Pancreas (tissue), 10 donors: ENCODE results near the gene BPI. TPM values are rescaled to one million over a fixed set of nuclear protein-coding genes. Genes with fewer than 3 reads are reported as not detected.

Experiments
- ATAC-seq, 4 donors: fragments of 200-7000 bp; cut with Tn5 transposase; one replicate each; pipeline versions ENCODE4 v1.8.0 to v1.9.1; 2020; ENCODE audit warnings: mild to moderate bottlenecking in 4 of 4, moderate library complexity in 4 of 4
- DNase-seq, 6 donors: peaks; one replicate each; pipeline ENCODE4 v3.0.0-alpha.2; 2020
- FAIRE-seq: peaks from 2 replicates; lab custom pipeline; 2012; peaks lifted over from hg19 to GRCh38; lab: Jason Lieb, UNC
- H3K27ac ChIP-seq, 4 donors: fragments of 200-600 bp; sonication (generic); 1 replicate in 3 of 4; 2 replicates in 1 of 4; pipeline versions ENCODE4 v1.5.0 to v1.8.0; 2020
- H3K27me3 ChIP-seq, 4 donors: fragments of 200-600 bp; one replicate each; pipeline ENCODE4 v1.8.0; 2021
- H3K36me3 ChIP-seq, 3 donors: fragments of 200-600 bp; sonication (generic) in 1 of 3; one replicate each; pipeline versions ENCODE4 v1.5.0 to v1.8.0; 2020 to 2021
- H3K4me1 ChIP-seq, 3 donors: fragments of 200-600 bp; one replicate each; pipeline ENCODE4 v1.8.0; 2021
- H3K4me3 ChIP-seq, 4 donors: fragments of 200-600 bp; sonication (generic) in 2 of 4; one replicate each; pipeline versions ENCODE4 v1.5.0 to v1.8.0; 2020 to 2021
- H3K9me3 ChIP-seq, 4 donors: fragments of 200-600 bp; one replicate each; pipeline ENCODE4 v1.8.0; 2021
- WGBS, 2 donors: extraction: QIAGEN DNeasy Blood & Tissue Kit; methylation state at CpG; one replicate each; pipeline ENCODE4 v1.1.7; 2013; 5-methylcytosine and 5-hydroxymethylcytosine counted together
- intact Hi-C, 3 donors: fragments of 100-400 bp; cut with DNase I; formaldehyde crosslinking; loops; one replicate each; pipeline versions ENCODE4 v1.11.1 to v1.14.2; 2022
- polyA plus RNA-seq, 2 donors: library from polyadenylated mRNA; stranded (reverse); fragments of 200-250 nt; gene quantifications; one replicate each; pipeline ENCODE4 v1.2.3, GENCODE V29; 2013
- total RNA-seq, 6 donors: library from RNA; stranded (reverse); fragmentation: NEBNext Ultra II Directional in 4 of 6; extraction: Animal tissue kit (Norgen Biotek cat#: 25700) in 4 of 6; gene quantifications; one replicate each; pipeline versions ENCODE4 v1.2.1 to v1.2.4, GENCODE V29; 2021 to 2023
- TF ChIP-seq, protein P1 (sequence below), 4 donors: fragments of 200-600 bp; sonication (generic) in 3 of 4; IDR thresholded peaks; one replicate each; pipeline versions ENCODE4 v1.5.0 to v1.8.0; 2021; ENCODE audit warnings: antibody characterized with exemption in 4 of 4
- donor health status: healthy with polysubstance abuse.
- donor health status: DM: no; HTN: no; CAD: no; lungs with moderate emphysema.
- donor health status: DM: no; HTN: no; CAD: no.
- donor health status: control.
- donor health status: control.
- donor health status: Bipolar disorder and iron deficiency.
- donor health status: DM: yes; HTN: yes; CAD: no.
- donor health status: DM: no; HTN: no; CAD: no.
- donor health status: DM: no; HTN: no; CAD: no.
- donor health status: DM: yes; HTN: yes; CAD: no.

Gene BPI
- total and polyA plus RNA-seq, 8 donors = 0.66 TPM; not detected in 7

DNA sequence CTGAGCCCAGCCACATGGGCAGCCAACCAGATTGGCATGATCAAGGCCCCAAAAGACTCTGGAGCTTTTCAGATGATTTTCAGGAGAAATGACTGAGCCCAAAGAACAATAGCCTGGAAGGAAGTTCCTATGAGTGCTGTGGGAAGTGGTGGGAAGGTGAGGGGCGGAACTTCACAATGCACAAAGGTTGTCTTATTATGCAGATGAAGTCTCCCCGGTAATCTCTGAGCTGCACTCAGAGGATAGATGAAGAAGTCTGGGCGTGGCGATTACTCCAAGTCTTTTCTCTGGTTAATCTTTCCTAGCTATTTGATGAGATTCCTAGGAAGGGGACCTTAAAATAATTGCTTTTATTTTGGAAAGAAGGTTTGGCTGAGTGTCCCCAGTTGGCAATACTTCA is 79.2 kb downstream of the BPI start:
- H3K4me1 ChIP-seq = no peaks in the 10 kb centered on the region
- H3K36me3 ChIP-seq = no peaks in the 10 kb centered on the region
- H3K9me3 ChIP-seq = no peaks in the 10 kb centered on the region
- H3K4me3 ChIP-seq = no peak overlapping the region
- 73 to 74% methylated on average over 4 of the region's 4 CpGs for WGBS, 2 donors
- H3K27me3 ChIP-seq = no peaks in the 10 kb centered on the region
- TF ChIP-seq, protein P1, sequence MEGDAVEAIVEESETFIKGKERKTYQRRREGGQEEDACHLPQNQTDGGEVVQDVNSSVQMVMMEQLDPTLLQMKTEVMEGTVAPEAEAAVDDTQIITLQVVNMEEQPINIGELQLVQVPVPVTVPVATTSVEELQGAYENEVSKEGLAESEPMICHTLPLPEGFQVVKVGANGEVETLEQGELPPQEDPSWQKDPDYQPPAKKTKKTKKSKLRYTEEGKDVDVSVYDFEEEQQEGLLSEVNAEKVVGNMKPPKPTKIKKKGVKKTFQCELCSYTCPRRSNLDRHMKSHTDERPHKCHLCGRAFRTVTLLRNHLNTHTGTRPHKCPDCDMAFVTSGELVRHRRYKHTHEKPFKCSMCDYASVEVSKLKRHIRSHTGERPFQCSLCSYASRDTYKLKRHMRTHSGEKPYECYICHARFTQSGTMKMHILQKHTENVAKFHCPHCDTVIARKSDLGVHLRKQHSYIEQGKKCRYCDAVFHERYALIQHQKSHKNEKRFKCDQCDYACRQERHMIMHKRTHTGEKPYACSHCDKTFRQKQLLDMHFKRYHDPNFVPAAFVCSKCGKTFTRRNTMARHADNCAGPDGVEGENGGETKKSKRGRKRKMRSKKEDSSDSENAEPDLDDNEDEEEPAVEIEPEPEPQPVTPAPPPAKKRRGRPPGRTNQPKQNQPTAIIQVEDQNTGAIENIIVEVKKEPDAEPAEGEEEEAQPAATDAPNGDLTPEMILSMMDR (IDR thresholded peaks at IDR 0.05) = no peak
- no peak overlapping the region for H3K27ac ChIP-seq
- ATAC-seq (no peak), DNase-seq (no peak), FAIRE-seq (no peak)
- intact Hi-C loops = no loop called here

DNA sequence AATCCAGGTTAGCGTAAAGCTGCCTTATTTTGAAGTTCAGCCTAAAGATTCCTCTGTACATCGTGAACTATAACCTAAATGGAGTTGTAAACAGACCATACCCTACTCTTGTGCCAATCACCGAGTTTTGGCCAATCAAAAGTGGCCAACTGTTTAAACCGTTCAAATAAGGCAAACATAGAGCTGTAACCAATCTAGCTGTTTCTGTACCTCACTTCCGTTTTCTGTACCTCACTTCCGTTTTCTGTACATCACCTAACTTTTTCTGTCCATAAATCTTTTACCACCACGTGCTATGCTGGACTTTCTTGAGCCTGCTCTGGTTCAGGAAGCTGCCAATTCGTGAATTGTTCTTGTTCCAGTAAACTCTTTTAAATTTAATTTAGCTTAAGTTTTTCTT is 82.0 kb downstream of the BPI start:
- no peaks in the 10 kb centered on the region for H3K27me3 ChIP-seq
- TF ChIP-seq, protein P1 (IDR thresholded peaks at IDR 0.05) = no peak
- no peak overlapping the region for H3K4me3 ChIP-seq
- no peaks in the 10 kb centered on the region for H3K9me3 ChIP-seq
- H3K36me3 ChIP-seq = no peaks in the 10 kb centered on the region
- intact Hi-C loops = no loop called here
- no peak for ATAC-seq
- H3K4me1 ChIP-seq = no peaks in the 10 kb centered on the region
- FAIRE-seq = no peak
- DNase-seq = no peak
- no peak overlapping the region for H3K27ac ChIP-seq
- WGBS, 2 donors = 61 to 73% methylated on average over 8 of the region's 8 CpGs

DNA sequence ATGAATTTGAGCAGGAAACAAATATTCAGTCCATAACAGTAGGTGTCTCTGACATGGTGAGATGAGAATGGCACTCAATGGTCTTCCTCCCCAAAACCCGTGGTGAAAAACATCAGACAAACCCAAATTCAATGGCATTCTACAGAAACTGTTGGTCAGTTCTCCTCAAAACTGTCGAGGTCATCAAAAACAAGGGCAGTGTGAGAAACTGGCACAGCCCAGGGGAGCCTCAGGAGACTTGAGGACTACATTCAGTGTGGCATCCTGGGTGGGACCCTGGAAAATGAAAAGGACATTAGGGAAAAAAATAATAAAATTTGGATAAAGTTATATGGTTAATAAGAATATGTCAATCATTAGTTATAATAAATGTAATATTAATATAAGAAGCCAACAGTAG is 82.9 kb downstream of the BPI start:
- DNase-seq = no peak
- no peak for ATAC-seq
- Histone ChIP-seq H3K27me3 (no peaks in the 10 kb centered on the region), H3K27ac (no peak overlapping the region), H3K4me1 (no peaks in the 10 kb centered on the region), H3K4me3 (no peak overlapping the region), H3K36me3 (no peaks in the 10 kb centered on the region), H3K9me3 (no peaks in the 10 kb centered on the region)
- intact Hi-C loops = no loop called here
- TF ChIP-seq, protein P1 (IDR thresholded peaks at IDR 0.05) = no peak
- no peak for FAIRE-seq
- 44 to 55% methylated on average over 2 of the region's 2 CpGs for WGBS, 2 donors

Other genes with a start within 250 kb of the BPI start
- 10 to 100 TPM in 3 of 6 donors, 1 to 10 TPM in 3; 3.7 to 92.6 (median 10.6) TPM for gene TGM2, start 138.9 kb upstream of the BPI start, total RNA-seq
- gene TGM2, start 138.9 kb upstream of the BPI start, polyA plus RNA-seq = 10 to 100 TPM in 1 of 2 donors, 1 to 10 TPM in 1; 9.2 to 12.9 TPM
- gene KIAA1755, start 43.4 kb upstream of the BPI start, total RNA-seq = 1 to 10 TPM in 2 of 6 donors, under 1 TPM in 4; 0.24 to 2.5 (median 0.55) TPM
- gene KIAA1755, start 43.4 kb upstream of the BPI start, polyA plus RNA-seq = 1 to 10 TPM; 1.4 to 1.7 TPM
- 1 to 10 TPM in 2 of 6 donors, under 1 TPM in 2, not detected in 2; 0.16 to 1.9 (median 0.68) TPM for gene LBP, start 42.3 kb downstream of the BPI start, total RNA-seq
- gene LBP, start 42.3 kb downstream of the BPI start, polyA plus RNA-seq = under 1 TPM in 1 of 2 donors, not detected in 1; 0.30 TPM
- gene SNHG17, start 131.2 kb downstream of the BPI start, total RNA-seq = 10 to 100 TPM; 12.8 to 21.0 (median 16.3) TPM
- gene SNHG17, start 131.2 kb downstream of the BPI start, polyA plus RNA-seq = 10 to 100 TPM; 36.8 to 38.7 TPM
- 10 to 100 TPM; 10.6 to 19.0 (median 11.3) TPM for gene RALGAPB, start 168.7 kb downstream of the BPI start, total RNA-seq
- 10 to 100 TPM in 1 of 2 donors, 1 to 10 TPM in 1; 6.5 to 11.8 TPM for gene RALGAPB, start 168.7 kb downstream of the BPI start, polyA plus RNA-seq